ENCODE measurements around the gene TANC1.

Gene TANC1

GRCh38 chr2:159126432-159127022 is 158.1 kb downstream of the TANC1 start:
- TF ChIP-seq CTCF (IDR thresholded peaks at IDR 0.05), result no peak

GRCh38 chr2:159128191-159128590 is 159.8 kb downstream of the TANC1 start:
- no peak for TF ChIP-seq CTCF (IDR thresholded peaks at IDR 0.05)

GRCh38 chr2:159129269-159129668 is 160.8 kb downstream of the TANC1 start:
- no peak for TF ChIP-seq CTCF (IDR thresholded peaks at IDR 0.05)

GRCh38 chr2:159129824-159130223 is 161.4 kb downstream of the TANC1 start:
- TF ChIP-seq CTCF (IDR thresholded peaks at IDR 0.05), result no peak

- TF ChIP-seq CTCF (IDR thresholded peaks at IDR 0.05), result no peak
Observed at GRCh38 chr2:159130302-159130701, 161.9 kb downstream of the TANC1 start.

GRCh38 chr2:159131267-159131913 is 162.9 kb downstream of the TANC1 start:
- no peak for TF ChIP-seq CTCF (IDR thresholded peaks at IDR 0.05)

GRCh38 chr2:159131914-159132281 is 163.5 kb downstream of the TANC1 start:
- no peak for TF ChIP-seq CTCF (IDR thresholded peaks at IDR 0.05)

GRCh38 chr2:159133797-159134196 is 165.4 kb downstream of the TANC1 start:
- TF ChIP-seq CTCF (IDR thresholded peaks at IDR 0.05), result no peak
